GM12873 (cell line): ENCODE results near the gene SPAG17.

ENCODE experiments used
- TF ChIP-seq, protein P1 (sequence below): IDR thresholded peaks from 2 replicates; pipeline ENCODE4 v1.5.1; 2012; ENCODE audit warnings: low read depth, mild to moderate bottlenecking, moderate library complexity, low read length, control low read depth; ENCODE audit not compliant: insufficient read depth; ENCODE audit errors: missing control alignments

Gene SPAG17

DNA sequence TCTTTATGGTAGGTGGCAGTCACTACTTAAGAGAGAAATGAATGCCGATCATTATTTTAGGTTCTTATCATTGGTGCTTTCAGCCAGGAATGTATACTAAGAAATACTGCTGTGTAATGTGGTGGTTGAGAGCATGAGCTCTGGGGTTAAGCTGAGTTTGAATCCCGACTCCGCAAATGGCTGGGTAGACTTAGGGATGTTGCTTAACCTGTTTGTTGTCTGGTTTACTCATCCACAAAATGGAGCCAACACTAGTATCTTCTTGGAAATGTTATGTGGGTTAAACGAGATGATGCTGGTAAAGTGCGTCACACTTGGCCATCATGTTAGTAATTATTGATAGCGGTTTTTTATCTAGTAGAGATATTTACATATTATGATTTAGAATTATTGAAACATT, 171.7 kb downstream of the SPAG17 start:
- TF ChIP-seq, protein P1, sequence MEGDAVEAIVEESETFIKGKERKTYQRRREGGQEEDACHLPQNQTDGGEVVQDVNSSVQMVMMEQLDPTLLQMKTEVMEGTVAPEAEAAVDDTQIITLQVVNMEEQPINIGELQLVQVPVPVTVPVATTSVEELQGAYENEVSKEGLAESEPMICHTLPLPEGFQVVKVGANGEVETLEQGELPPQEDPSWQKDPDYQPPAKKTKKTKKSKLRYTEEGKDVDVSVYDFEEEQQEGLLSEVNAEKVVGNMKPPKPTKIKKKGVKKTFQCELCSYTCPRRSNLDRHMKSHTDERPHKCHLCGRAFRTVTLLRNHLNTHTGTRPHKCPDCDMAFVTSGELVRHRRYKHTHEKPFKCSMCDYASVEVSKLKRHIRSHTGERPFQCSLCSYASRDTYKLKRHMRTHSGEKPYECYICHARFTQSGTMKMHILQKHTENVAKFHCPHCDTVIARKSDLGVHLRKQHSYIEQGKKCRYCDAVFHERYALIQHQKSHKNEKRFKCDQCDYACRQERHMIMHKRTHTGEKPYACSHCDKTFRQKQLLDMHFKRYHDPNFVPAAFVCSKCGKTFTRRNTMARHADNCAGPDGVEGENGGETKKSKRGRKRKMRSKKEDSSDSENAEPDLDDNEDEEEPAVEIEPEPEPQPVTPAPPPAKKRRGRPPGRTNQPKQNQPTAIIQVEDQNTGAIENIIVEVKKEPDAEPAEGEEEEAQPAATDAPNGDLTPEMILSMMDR = no peak

- TF ChIP-seq, protein P1 = no peak
These were observed 172.4 kb downstream of the SPAG17 start for GRCh38 chr1:118012515-118013124.

DNA sequence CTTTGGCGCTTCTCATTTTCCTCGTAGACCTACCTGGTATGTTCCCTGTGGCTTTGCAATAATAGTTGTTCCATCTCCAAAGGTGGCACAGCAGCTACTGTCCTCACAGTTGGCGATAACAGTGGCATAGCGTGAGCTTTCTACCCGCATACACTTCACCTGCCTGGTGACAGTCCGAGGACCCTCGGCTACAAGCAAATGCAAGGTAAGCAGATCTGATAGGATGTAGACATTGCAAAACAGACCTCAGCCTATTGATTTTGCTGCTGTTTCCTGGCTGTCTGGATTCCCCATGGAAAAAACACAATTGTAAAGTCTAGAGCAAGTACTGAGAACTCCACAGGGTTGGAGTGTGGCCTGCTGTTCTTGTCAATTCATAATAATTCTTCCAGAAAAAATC, 177.0 kb downstream of the SPAG17 start:
- TF ChIP-seq, protein P1 = no peak

- TF ChIP-seq, protein P1 = no peak
These were observed 177.6 kb downstream of the SPAG17 start for GRCh38 chr1:118007391-118007790.

DNA sequence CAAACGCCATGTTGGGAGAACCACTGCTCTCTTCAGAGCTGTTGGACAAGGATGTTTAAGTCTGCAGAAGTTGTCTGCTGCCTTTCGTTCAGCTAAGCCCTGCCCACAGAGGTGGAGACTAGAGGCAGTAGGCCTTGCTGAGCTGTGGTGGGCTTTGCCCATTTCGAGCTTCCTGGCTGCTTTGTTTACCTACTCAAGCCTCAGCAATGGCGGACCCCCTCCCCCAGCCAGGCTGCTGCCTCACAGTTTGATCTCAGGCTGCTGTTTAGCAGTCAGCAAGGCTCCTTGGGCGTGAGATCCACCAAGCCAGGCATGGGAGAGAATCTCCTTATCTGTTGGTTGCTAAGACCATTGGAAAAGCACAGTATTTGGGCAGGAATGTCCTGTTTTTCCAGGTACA, 180.7 kb downstream of the SPAG17 start:
- TF ChIP-seq, protein P1 = no peak

GRCh38 chr1:117985973-117986372, 199.1 kb downstream of the SPAG17 start:
- TF ChIP-seq, protein P1 = no peak

GRCh38 chr1:117985239-117985638, 199.8 kb downstream of the SPAG17 start:
- TF ChIP-seq, protein P1 = no peak
